Liver (tissue), 9 donors: Measurements from ENCODE around the gene CACNA1C. TPM values are rescaled to one million over a fixed set of nuclear protein-coding genes. Genes with fewer than 3 reads are reported as not detected.

ENCODE experiments used
- DNase-seq: peaks from one replicate; pipeline ENCODE4 v3.0.0-alpha.2; 2017; ENCODE audit warnings: low spot score
- H3K27ac ChIP-seq, 2 donors: one replicate each; pipeline ENCODE4 v1.7.0; 2013; ENCODE audit warnings: inconsistent platforms in 2 of 2, low read length in 2 of 2, control low read depth in 1 of 2, low read depth in 1 of 2, mild to moderate bottlenecking in 1 of 2
- H3K27me3 ChIP-seq, 4 donors: one replicate each; pipeline versions ENCODE4 v1.6.1 to v1.7.0; 2013; ENCODE audit warnings: low read length in 3 of 4, inconsistent platforms in 1 of 4, mild to moderate bottlenecking in 1 of 4, moderate library complexity in 1 of 4; ENCODE audit not compliant: control insufficient read depth in 4 of 4, insufficient read depth in 4 of 4
- H3K36me3 ChIP-seq, 4 donors: one replicate each; pipeline versions ENCODE4 v1.6.1 to v1.7.0; 2013; ENCODE audit warnings: low read length in 3 of 4, mild to moderate bottlenecking in 3 of 4, low read depth in 1 of 4, moderate library complexity in 1 of 4; ENCODE audit not compliant: control insufficient read depth in 4 of 4, insufficient read depth in 3 of 4
- H3K4me1 ChIP-seq, 4 donors: one replicate each; pipeline versions ENCODE4 v1.6.1 to v1.7.0; 2013; ENCODE audit warnings: low read length in 3 of 4, mild to moderate bottlenecking in 3 of 4, moderate library complexity in 1 of 4; ENCODE audit not compliant: control insufficient read depth in 4 of 4, insufficient read depth in 4 of 4
- H3K4me3 ChIP-seq, 3 donors: one replicate each; pipeline versions ENCODE4 v1.6.1 to v1.7.0; 2013; ENCODE audit warnings: low read length in 3 of 3, control low read depth in 1 of 3, low read depth in 1 of 3, mild to moderate bottlenecking in 1 of 3
- H3K9ac ChIP-seq, 2 donors: one replicate each; pipeline ENCODE4 v1.7.0; 2013; ENCODE audit warnings: low read length in 2 of 2, mild to moderate bottlenecking in 2 of 2, moderate library complexity in 2 of 2, control low read depth in 1 of 2, low read depth in 1 of 2
- H3K9me3 ChIP-seq, 4 donors: one replicate each; pipeline versions ENCODE4 v1.6.1 to v1.7.0; 2013; ENCODE audit warnings: low read length in 3 of 4; ENCODE audit not compliant: control insufficient read depth in 4 of 4
- EGR1 ChIP-seq, 2 donors: IDR thresholded peaks; 2 replicates each; pipeline ENCODE4 v1.6.1; 2016 to 2018; ENCODE audit warnings: antibody characterized with exemption in 2 of 2, low read depth in 2 of 2
- FOXA1 ChIP-seq: IDR thresholded peaks from 2 replicates; pipeline ENCODE4 v1.6.1; 2016; ENCODE audit warnings: antibody characterized with exemption
- FOXA2 ChIP-seq: IDR thresholded peaks from 2 replicates; pipeline ENCODE4 v1.6.1; 2016; ENCODE audit warnings: antibody characterized with exemption
- GABPA ChIP-seq, 2 donors: IDR thresholded peaks in 1 of 2; conservative IDR thresholded peaks in 1 of 2; 2 replicates each; pipeline ENCODE4 v1.6.1; 2016; ENCODE audit warnings: antibody characterized with exemption in 2 of 2, mild to moderate bottlenecking in 1 of 2, moderate library complexity in 1 of 2
- HNF4A ChIP-seq, 2 donors: conservative IDR thresholded peaks; 2 replicates each; pipeline ENCODE4 v1.6.1; 2016; ENCODE audit warnings: antibody characterized with exemption in 2 of 2, mild to moderate bottlenecking in 2 of 2
- HNF4G ChIP-seq: IDR thresholded peaks from 2 replicates; pipeline ENCODE4 v1.6.1; 2016; ENCODE audit warnings: antibody characterized with exemption
- JUND ChIP-seq, 2 donors: IDR thresholded peaks; 2 replicates each; pipeline ENCODE4 v1.6.1; 2016; ENCODE audit warnings: antibody characterized with exemption in 2 of 2
- NR2F2 ChIP-seq: IDR thresholded peaks from 2 replicates; pipeline ENCODE4 v1.6.1; 2016; ENCODE audit warnings: antibody characterized with exemption
- RAD21 ChIP-seq, 2 donors: IDR thresholded peaks; 2 replicates each; pipeline ENCODE4 v1.6.1; 2016; ENCODE audit warnings: antibody characterized with exemption in 2 of 2, mild to moderate bottlenecking in 2 of 2
- RXRA ChIP-seq, 2 donors: IDR thresholded peaks; 2 replicates each; pipeline ENCODE4 v1.6.1; 2017 to 2018; ENCODE audit warnings: antibody characterized with exemption in 2 of 2, mild to moderate bottlenecking in 1 of 2
- SP1 ChIP-seq: IDR thresholded peaks from 2 replicates; pipeline ENCODE4 v1.6.1; 2018; ENCODE audit warnings: antibody characterized with exemption, mild to moderate bottlenecking
- TAF1 ChIP-seq: conservative IDR thresholded peaks from 2 replicates; pipeline ENCODE4 v1.6.1; 2016; ENCODE audit warnings: antibody characterized with exemption, mild to moderate bottlenecking
- YY1 ChIP-seq: IDR thresholded peaks from 2 replicates; pipeline ENCODE4 v1.6.1; 2016; ENCODE audit warnings: antibody characterized with exemption, mild to moderate bottlenecking
- WGBS: extraction: QIAGEN DNeasy Blood & Tissue Kit; methylation state at CpG from one replicate; pipeline ENCODE4 v1.1.7; 2013; 5-methylcytosine and 5-hydroxymethylcytosine counted together
- polyA plus RNA-seq, 2 donors: library from polyadenylated mRNA; stranded (reverse) in 1 of 2; unstranded in 1 of 2; fragments of 200-250 nt in 1 of 2; fragments of >200 nt in 1 of 2; fragmentation: Nextera tagmentation in 1 of 2; extraction: Ambion mirVana in 1 of 2; gene quantifications; one replicate each; pipeline versions ENCODE4 v1.2.1 to v1.2.3, GENCODE V29; 2013 to 2015
- total RNA-seq, 2 donors: library from RNA; depleted of rRNA; stranded (reverse); fragments of >200 nt; gene quantifications; one replicate each; pipeline ENCODE4 v1.2.3, GENCODE V29; 2014
- TF ChIP-seq, protein P1 (sequence below): IDR thresholded peaks from 2 replicates; pipeline ENCODE4 v1.6.1; 2016; ENCODE audit warnings: antibody characterized with exemption
- TF ChIP-seq, protein P2 (sequence below): IDR thresholded peaks from 2 replicates; pipeline ENCODE4 v1.6.1; 2016; ENCODE audit warnings: antibody characterized with exemption, mild to moderate bottlenecking
- TF ChIP-seq, protein P3 (sequence below): IDR thresholded peaks from 2 replicates; pipeline ENCODE4 v1.6.1; 2016; ENCODE audit warnings: antibody characterized with exemption
- TF ChIP-seq, protein P4 (sequence below): fragments of 150-350 bp; IDR thresholded peaks from 2 replicates; pipeline ENCODE4 v1.5.1; 2017; ENCODE audit warnings: improper control_type of control experiment, low read depth, low read length; ENCODE audit not compliant: missing input control
- TF ChIP-seq, protein P5 (sequence below): IDR thresholded peaks from 2 replicates; pipeline ENCODE4 v1.6.1; 2016; ENCODE audit warnings: antibody characterized with exemption
- donor health status: healthy.
- donor health status: healthy.
- donor health status: healthy.
- donor health status: healthy.
- donor health status: healthy.

CACNA1C gene
- total and polyA plus RNA-seq, 4 donors, result 0.23 to 1.9 (median 0.41) TPM

DNA sequence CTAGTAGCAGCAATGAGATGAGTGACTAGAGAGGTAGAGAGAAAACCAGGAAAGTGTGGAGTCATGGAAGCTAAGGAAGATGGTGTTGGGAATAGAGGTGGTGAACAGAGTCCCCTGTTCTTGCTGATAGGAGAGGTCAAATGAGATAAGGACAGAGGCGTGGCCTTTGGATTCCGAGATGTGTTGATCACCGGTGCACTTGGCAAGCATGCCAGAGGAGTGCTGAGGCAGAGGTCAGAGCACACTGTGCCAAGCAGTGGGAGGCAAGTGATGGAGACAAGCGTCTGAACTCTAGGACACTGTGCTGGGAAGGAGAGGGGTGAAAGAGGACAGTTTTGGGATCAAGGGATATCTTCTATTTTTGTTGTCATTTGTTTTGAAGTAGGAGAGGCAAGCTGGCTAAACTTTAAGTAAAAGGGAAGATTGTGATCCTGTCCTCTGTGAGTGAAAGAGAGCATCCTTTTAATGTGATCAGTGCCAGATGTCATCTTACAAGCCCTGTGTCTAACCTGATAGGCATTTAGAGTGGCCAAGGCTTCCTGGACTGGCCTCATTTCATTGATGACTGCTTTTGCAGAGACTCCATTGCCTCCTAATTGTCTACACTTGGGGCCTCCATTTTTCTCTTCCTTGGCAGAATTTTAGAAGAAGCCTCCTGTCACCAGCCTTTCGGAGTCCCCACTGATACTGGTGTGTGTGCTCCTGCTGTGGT is 336.4 kb downstream of the CACNA1C start:
- WGBS, result 42% methylated on average over 5 of the region's 5 CpGs
- Histone ChIP-seq H3K9me3 (no peaks in the 10 kb centered on the region), H3K9ac (no peak overlapping the region), H3K4me3 (no peak overlapping the region), H3K4me1 (no peaks in the 10 kb centered on the region), H3K27ac (no peak overlapping the region), H3K36me3 (no peaks in the 10 kb centered on the region), H3K27me3 (peaks cover 0 to 6% (median 0%) of the 10 kb centered on the region in 4 donors)
- TF ChIP-seq FOXA1 (no peak), TAF1 (no peak), EGR1 (IDR thresholded peaks at IDR 0.05; ENCODE audit: low read depth in 2 of 2) (no peak), HNF4A (conservative IDR thresholded peaks at IDR 0.05) (no peak), FOXA2 (no peak), HNF4G (no peak), SP1 (no peak), YY1 (no peak), GABPA (IDR thresholded peaks at IDR 0.05 in 1 of 2, conservative IDR thresholded peaks at IDR 0.05 in 1 of 2) (no peak), RAD21 (IDR thresholded peaks at IDR 0.05) (no peak), NR2F2 (no peak), JUND (IDR thresholded peaks at IDR 0.05) (no peak), RXRA (IDR thresholded peaks at IDR 0.05) (no peak)
- TF ChIP-seq, protein P1, sequence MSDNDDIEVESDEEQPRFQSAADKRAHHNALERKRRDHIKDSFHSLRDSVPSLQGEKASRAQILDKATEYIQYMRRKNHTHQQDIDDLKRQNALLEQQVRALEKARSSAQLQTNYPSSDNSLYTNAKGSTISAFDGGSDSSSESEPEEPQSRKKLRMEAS, result no peak
- TF ChIP-seq, protein P2, sequence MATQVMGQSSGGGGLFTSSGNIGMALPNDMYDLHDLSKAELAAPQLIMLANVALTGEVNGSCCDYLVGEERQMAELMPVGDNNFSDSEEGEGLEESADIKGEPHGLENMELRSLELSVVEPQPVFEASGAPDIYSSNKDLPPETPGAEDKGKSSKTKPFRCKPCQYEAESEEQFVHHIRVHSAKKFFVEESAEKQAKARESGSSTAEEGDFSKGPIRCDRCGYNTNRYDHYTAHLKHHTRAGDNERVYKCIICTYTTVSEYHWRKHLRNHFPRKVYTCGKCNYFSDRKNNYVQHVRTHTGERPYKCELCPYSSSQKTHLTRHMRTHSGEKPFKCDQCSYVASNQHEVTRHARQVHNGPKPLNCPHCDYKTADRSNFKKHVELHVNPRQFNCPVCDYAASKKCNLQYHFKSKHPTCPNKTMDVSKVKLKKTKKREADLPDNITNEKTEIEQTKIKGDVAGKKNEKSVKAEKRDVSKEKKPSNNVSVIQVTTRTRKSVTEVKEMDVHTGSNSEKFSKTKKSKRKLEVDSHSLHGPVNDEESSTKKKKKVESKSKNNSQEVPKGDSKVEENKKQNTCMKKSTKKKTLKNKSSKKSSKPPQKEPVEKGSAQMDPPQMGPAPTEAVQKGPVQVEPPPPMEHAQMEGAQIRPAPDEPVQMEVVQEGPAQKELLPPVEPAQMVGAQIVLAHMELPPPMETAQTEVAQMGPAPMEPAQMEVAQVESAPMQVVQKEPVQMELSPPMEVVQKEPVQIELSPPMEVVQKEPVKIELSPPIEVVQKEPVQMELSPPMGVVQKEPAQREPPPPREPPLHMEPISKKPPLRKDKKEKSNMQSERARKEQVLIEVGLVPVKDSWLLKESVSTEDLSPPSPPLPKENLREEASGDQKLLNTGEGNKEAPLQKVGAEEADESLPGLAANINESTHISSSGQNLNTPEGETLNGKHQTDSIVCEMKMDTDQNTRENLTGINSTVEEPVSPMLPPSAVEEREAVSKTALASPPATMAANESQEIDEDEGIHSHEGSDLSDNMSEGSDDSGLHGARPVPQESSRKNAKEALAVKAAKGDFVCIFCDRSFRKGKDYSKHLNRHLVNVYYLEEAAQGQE, result no peak
- TF ChIP-seq, protein P3, sequence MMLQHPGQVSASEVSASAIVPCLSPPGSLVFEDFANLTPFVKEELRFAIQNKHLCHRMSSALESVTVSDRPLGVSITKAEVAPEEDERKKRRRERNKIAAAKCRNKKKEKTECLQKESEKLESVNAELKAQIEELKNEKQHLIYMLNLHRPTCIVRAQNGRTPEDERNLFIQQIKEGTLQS, result no peak
- TF ChIP-seq, protein P4, sequence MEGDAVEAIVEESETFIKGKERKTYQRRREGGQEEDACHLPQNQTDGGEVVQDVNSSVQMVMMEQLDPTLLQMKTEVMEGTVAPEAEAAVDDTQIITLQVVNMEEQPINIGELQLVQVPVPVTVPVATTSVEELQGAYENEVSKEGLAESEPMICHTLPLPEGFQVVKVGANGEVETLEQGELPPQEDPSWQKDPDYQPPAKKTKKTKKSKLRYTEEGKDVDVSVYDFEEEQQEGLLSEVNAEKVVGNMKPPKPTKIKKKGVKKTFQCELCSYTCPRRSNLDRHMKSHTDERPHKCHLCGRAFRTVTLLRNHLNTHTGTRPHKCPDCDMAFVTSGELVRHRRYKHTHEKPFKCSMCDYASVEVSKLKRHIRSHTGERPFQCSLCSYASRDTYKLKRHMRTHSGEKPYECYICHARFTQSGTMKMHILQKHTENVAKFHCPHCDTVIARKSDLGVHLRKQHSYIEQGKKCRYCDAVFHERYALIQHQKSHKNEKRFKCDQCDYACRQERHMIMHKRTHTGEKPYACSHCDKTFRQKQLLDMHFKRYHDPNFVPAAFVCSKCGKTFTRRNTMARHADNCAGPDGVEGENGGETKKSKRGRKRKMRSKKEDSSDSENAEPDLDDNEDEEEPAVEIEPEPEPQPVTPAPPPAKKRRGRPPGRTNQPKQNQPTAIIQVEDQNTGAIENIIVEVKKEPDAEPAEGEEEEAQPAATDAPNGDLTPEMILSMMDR, result no peak
- TF ChIP-seq, protein P5, sequence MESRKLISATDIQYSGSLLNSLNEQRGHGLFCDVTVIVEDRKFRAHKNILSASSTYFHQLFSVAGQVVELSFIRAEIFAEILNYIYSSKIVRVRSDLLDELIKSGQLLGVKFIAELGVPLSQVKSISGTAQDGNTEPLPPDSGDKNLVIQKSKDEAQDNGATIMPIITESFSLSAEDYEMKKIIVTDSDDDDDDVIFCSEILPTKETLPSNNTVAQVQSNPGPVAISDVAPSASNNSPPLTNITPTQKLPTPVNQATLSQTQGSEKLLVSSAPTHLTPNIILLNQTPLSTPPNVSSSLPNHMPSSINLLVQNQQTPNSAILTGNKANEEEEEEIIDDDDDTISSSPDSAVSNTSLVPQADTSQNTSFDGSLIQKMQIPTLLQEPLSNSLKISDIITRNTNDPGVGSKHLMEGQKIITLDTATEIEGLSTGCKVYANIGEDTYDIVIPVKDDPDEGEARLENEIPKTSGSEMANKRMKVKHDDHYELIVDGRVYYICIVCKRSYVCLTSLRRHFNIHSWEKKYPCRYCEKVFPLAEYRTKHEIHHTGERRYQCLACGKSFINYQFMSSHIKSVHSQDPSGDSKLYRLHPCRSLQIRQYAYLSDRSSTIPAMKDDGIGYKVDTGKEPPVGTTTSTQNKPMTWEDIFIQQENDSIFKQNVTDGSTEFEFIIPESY, result no peak
- no peak for DNase-seq
